ENCODE measurements around the gene TANC1. TPM values are rescaled to one million over a fixed set of nuclear protein-coding genes. Genes with fewer than 3 reads are reported as not detected.
A peak's percentile ranks its signal among the peaks of the same experiment; 100 is the strongest.

The TANC1 gene
- total RNA-seq, 1 donor from 2014 or later = 0.47 TPM

- peaks cover 5% of the 10 kb centered on the region for H3K27me3 Mint-ChIP-seq (ENCODE audit: insufficient read depth)
- no peak overlapping the region for H3K27ac Mint-ChIP-seq
- H3K4me1 Mint-ChIP-seq (ENCODE audit: low read depth) = peaks cover 7% of the 10 kb centered on the region
- DNase-seq (ENCODE audit: low spot score) = no peak
- no peaks in the 10 kb centered on the region for H3K9me3 Mint-ChIP-seq
- H3K4me3 Mint-ChIP-seq = no peak overlapping the region
- intact Hi-C loops (cut with micrococcal nuclease) = no loop called here
- no peaks in the 10 kb centered on the region for H3K36me3 Mint-ChIP-seq (ENCODE audit: low read depth)
Observed at GRCh38 chr2:159196393-159196925, 228.0 kb downstream of the TANC1 start.

DNA sequence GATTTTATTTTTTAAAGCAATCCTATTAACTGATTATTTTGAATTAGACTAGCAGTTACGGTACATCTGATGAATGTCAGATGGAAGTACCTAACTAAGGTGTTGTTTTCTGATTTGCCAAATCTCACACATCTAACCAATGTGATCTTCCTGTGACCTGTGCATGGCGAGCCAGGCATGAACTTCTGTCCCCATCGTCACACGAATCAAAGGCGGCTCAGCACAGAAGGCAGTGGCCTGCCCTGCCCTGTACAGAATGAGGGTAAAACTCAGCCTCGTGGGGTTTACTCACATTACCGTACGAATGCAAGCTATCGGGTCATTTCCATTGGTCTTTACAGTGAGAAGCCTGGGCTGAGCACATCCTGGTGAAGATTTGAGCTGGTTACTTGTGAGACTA, 230.8 kb downstream of the TANC1 start:
- DNase-seq (ENCODE audit: low spot score) = no peak
- intact Hi-C loops (cut with micrococcal nuclease) = no loop called here
- no peak overlapping the region for H3K27ac Mint-ChIP-seq
- no peaks in the 10 kb centered on the region for H3K36me3 Mint-ChIP-seq (ENCODE audit: low read depth)
- peaks cover 4% of the 10 kb centered on the region for H3K27me3 Mint-ChIP-seq (ENCODE audit: insufficient read depth)
- H3K4me1 Mint-ChIP-seq (ENCODE audit: low read depth) = peaks cover 14% of the 10 kb centered on the region
- H3K4me3 Mint-ChIP-seq = no peak overlapping the region
- no peaks in the 10 kb centered on the region for H3K9me3 Mint-ChIP-seq

DNA sequence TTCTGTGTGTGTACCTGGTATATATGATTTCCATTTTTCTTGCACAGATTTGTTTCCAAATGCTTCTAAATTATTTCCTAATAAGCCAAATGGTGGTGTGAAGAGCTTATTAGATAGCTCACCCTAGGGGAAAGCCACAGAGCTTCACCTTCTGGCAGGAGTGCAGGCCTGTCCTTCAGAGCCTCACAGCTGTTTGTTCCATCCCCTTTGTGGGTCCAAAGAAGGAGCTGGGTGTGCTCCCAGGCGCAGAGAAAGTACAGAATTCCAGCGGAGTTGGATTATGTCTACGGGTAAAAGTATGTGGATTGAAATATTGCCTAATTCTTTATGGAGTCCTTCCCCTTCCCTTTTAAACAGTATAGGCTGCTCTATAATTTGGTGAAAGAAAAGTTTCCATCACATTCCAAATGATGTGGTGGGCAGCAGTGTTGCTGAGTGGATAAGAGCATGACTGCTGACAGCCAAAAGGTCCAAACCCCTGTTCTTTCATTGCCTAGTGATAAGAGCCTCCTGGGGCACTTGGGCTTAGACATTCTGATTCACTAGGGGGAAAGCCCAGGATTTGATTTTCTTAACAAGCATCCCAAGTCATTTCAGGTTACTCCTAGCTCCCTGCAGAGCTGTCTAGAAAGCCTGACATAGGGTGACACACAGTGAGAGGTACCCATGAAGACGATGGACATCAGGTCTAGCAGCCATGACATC, 231.5 kb downstream of the TANC1 start:
- intact Hi-C loops (cut with micrococcal nuclease) = no loop called here
- no peaks in the 10 kb centered on the region for H3K9me3 Mint-ChIP-seq
- peaks cover 4% of the 10 kb centered on the region for H3K27me3 Mint-ChIP-seq (ENCODE audit: insufficient read depth)
- H3K27ac Mint-ChIP-seq = no peak overlapping the region
- no peaks in the 10 kb centered on the region for H3K36me3 Mint-ChIP-seq (ENCODE audit: low read depth)
- no peak for DNase-seq (ENCODE audit: low spot score)
- no peak overlapping the region for H3K4me3 Mint-ChIP-seq
- peaks cover 14% of the 10 kb centered on the region for H3K4me1 Mint-ChIP-seq (ENCODE audit: low read depth)

GRCh38 chr2:159200498-159200897, 232.1 kb downstream of the TANC1 start:
- H3K9me3 Mint-ChIP-seq = no peaks in the 10 kb centered on the region
- H3K4me1 Mint-ChIP-seq (ENCODE audit: low read depth) = peaks cover 14% of the 10 kb centered on the region
- H3K4me3 Mint-ChIP-seq = no peak overlapping the region
- intact Hi-C loops (cut with micrococcal nuclease) = no loop called here
- H3K36me3 Mint-ChIP-seq (ENCODE audit: low read depth) = no peaks in the 10 kb centered on the region
- peaks cover 4% of the 10 kb centered on the region for H3K27me3 Mint-ChIP-seq (ENCODE audit: insufficient read depth)
- no peak overlapping the region for H3K27ac Mint-ChIP-seq
- no peak for DNase-seq (ENCODE audit: low spot score)

DNA sequence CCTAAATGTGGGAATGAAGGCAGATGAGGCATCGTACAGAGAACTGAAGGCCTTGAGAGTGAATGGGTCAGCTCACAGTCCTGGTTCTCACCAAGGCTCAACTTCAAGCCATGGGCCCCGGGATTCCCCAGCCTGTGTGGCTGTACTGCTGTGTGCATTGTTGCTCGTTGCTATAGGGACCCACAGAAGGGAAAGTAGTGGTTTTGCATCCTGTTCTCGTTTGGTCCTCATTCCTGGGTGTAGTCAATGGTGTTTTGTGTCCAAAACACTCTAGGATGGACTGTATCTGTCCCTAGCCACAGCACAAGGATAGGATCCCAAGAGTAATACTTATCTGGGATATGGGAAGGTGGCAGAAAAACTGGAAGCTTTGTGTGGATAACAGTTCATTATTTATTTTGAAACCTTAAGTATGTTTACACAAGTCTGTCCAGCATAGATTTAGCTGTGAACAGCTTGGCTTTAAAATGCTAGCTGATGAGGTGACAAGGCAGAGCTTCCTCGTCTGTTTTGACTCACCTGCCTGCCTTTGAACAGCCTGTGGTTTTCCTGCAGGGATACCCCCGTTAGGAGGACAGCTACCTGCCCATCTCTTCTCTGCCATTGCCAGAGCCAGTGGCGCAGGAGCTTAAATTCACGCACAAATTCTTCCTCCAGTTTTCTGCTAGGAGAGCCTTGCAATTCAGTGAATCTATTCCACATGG, 233.1 kb downstream of the TANC1 start:
- peak; percentile 26 for DNase-seq (ENCODE audit: low spot score)
- Mint-ChIP-seq H3K27ac (no peak overlapping the region), H3K4me3 (no peak overlapping the region), H3K9me3 (no peaks in the 10 kb centered on the region), H3K27me3 (ENCODE audit: insufficient read depth) (peaks cover 4% of the 10 kb centered on the region), H3K36me3 (ENCODE audit: low read depth) (no peaks in the 10 kb centered on the region), H3K4me1 (ENCODE audit: low read depth) (peaks cover 14% of the 10 kb centered on the region)
- intact Hi-C loops (cut with micrococcal nuclease) = no loop called here

- H3K9me3 Mint-ChIP-seq = no peaks in the 10 kb centered on the region
- no peaks in the 10 kb centered on the region for H3K36me3 Mint-ChIP-seq (ENCODE audit: low read depth)
- H3K27me3 Mint-ChIP-seq (ENCODE audit: insufficient read depth) = peaks cover 4% of the 10 kb centered on the region
- no peak overlapping the region for H3K4me3 Mint-ChIP-seq
- DNase-seq (ENCODE audit: low spot score) = no peak
- H3K27ac Mint-ChIP-seq = no peak overlapping the region
- intact Hi-C loops (cut with micrococcal nuclease) = no loop called here
- peaks cover 14% of the 10 kb centered on the region for H3K4me1 Mint-ChIP-seq (ENCODE audit: low read depth)
Observed at GRCh38 chr2:159202568-159203071, 234.2 kb downstream of the TANC1 start.

DNA sequence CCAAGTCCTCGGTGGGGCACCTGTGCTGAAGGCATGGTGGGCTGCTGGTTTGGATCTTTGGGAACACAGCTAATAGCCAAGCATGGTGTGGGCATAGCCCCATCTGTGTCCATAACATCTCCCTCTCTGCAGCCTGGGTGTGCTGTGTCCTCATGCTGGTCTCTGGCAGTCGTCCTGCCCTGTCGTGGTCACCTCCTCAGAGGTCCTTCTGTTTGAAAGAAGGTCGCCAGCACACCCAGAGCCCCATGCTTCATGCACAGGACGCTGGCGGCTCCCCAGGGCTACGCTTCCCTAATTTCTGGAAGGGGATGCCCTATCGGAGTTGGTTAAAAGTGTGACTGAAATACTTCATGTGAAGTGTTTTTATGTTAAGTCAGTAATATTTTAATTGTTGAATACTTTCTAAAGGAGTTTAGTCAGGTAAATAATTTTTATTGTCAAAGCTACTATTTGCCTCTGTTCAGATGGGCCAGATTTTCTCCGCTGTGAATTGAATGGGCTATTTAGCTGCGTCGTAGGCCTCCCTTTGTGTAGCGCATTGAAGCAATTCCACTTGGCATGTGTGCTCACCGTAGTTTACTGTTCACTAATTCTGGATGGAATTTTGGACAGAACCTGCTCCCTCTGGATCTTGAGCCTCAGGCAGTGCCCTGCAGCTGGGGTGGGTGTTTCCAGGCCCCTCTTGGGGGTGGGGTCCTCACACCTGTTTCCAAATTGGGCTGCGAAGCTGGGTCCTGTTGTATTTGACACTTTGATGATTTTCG, 236.1 kb downstream of the TANC1 start:
- no peak for DNase-seq (ENCODE audit: low spot score)
- H3K4me1 Mint-ChIP-seq (ENCODE audit: low read depth) = peaks cover 17% of the 10 kb centered on the region
- no peaks in the 10 kb centered on the region for H3K9me3 Mint-ChIP-seq
- no peaks in the 10 kb centered on the region for H3K27me3 Mint-ChIP-seq (ENCODE audit: insufficient read depth)
- intact Hi-C loops (cut with micrococcal nuclease) = no loop called here
- H3K36me3 Mint-ChIP-seq (ENCODE audit: low read depth) = no peaks in the 10 kb centered on the region
- no peak overlapping the region for H3K4me3 Mint-ChIP-seq
- no peak overlapping the region for H3K27ac Mint-ChIP-seq

DNA sequence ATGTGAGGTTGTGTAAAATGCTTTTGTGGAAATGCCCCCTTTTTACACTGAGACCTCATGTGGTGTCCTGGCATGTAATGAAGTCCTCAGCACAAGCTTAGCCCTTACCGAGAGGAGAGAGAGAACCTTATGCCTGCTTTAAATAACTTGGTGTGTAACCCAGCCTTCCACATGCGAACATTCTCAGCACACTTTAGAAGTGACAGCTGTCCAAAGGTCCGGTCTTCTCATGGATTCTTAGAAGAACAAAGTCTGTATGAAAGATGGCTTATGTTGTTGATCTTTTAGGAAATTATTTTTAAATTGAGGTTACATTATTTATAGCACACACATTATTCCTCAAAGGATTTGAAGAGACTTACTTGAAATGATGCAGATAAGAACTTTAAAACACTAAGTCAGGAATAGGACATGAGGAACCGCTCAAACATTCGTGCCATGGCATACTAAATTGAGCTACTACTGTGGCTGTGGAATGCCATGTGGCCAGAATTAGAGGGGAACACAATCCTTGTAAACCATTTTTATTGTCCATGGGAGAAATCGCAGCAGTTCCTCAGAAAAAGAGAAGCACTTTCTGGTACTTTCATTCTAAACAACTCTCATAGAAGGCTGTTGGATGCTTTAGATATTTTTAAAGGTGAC, 238.4 kb downstream of the TANC1 start:
- Mint-ChIP-seq H3K4me1 (ENCODE audit: low read depth) (peaks cover 13% of the 10 kb centered on the region), H3K4me3 (no peak overlapping the region), H3K27ac (no peak overlapping the region), H3K27me3 (ENCODE audit: insufficient read depth) (peaks cover 3% of the 10 kb centered on the region), H3K36me3 (ENCODE audit: low read depth) (no peaks in the 10 kb centered on the region), H3K9me3 (no peaks in the 10 kb centered on the region)
- intact Hi-C loops (cut with micrococcal nuclease) = no loop called here
- DNase-seq (ENCODE audit: low spot score) = no peak

- intact Hi-C loops (cut with micrococcal nuclease) = no loop called here
- Mint-ChIP-seq H3K4me1 (ENCODE audit: low read depth) (peaks cover 10% of the 10 kb centered on the region), H3K27ac (no peak overlapping the region), H3K4me3 (no peak overlapping the region), H3K36me3 (ENCODE audit: low read depth) (no peaks in the 10 kb centered on the region), H3K27me3 (ENCODE audit: insufficient read depth) (peaks cover 6% of the 10 kb centered on the region), H3K9me3 (no peaks in the 10 kb centered on the region)
- DNase-seq (ENCODE audit: low spot score) = no peak
Observed at GRCh38 chr2:159208438-159208837, 240.0 kb downstream of the TANC1 start.

DNA sequence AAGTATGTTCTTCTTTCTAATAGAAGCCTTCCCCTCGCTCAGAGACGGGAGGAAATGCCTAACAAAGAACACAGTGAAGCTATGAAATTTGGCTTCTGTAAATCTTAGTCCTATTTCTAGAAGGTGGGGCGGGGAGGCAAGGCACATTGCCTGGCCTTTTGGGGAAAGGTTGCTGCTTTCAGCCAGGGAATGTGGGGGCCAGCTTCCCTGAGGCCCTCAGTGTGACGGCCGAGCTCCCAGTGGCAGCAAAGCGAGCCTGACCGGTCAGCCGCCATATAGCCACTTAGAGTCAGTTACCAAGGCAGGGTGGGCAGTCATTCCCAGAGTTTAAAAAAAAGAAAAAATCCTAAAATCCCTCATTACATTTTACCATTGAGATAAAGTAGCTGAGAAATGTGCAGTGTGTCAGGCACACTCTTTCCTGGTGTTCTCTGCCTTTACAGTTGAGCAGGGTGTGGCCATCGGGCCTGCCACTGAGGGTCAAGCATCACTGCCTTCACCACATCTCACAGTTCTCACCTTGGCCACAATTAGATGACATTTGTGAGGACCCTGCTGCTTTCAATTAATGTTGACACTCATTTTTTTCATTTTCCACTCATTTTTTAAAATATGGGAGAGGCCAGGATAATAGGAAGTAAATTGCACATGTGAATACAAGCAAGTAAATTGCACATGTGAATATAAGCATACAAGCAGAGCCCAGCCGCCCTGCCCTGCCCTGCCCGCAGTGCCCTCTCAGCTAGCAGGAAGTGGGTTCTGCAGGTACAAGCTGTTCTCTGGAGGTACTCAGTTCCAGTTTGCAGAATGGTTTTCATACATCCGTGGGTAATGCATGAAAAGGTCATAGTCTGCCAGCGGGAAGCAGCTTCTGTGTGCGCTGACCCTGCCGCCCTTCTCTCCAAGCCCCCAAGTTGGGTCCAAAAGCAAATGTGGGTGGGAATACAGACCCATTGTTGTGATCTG, 241.2 kb downstream of the TANC1 start:
- DNase-seq (ENCODE audit: low spot score) = no peak
- Mint-ChIP-seq H3K4me3 (no peak overlapping the region), H3K36me3 (ENCODE audit: low read depth) (no peaks in the 10 kb centered on the region), H3K27ac (no peak overlapping the region), H3K9me3 (no peaks in the 10 kb centered on the region), H3K4me1 (ENCODE audit: low read depth) (peaks cover 10% of the 10 kb centered on the region), H3K27me3 (ENCODE audit: insufficient read depth) (peaks cover 6% of the 10 kb centered on the region)
- intact Hi-C loops (cut with micrococcal nuclease) = no loop called here

- Mint-ChIP-seq H3K36me3 (ENCODE audit: low read depth) (no peaks in the 10 kb centered on the region), H3K27me3 (ENCODE audit: insufficient read depth) (peaks cover 6% of the 10 kb centered on the region), H3K27ac (no peak overlapping the region), H3K9me3 (no peaks in the 10 kb centered on the region), H3K4me3 (no peak overlapping the region), H3K4me1 (ENCODE audit: low read depth) (peaks cover 10% of the 10 kb centered on the region)
- DNase-seq (ENCODE audit: low spot score) = no peak
- intact Hi-C loops (cut with micrococcal nuclease) = no loop called here
Observed at GRCh38 chr2:159211447-159212396, 243.3 kb downstream of the TANC1 start.
